Ascending aorta (tissue), 2 donors: ENCODE measurements around the gene SERPINE1. TPM values are rescaled to one million over a fixed set of nuclear protein-coding genes. Genes with fewer than 3 reads are reported as not detected.

Experiments
- DNase-seq, 2 donors: peaks; one replicate each; pipeline ENCODE4 v3.0.0-alpha.2; 2019; ENCODE audit warnings: low spot score in 2 of 2
- H3K27ac ChIP-seq, 2 donors: fragments of 200-600 bp; sonication (generic); one replicate each; pipeline ENCODE4 v1.5.1; 2016 to 2017; ENCODE audit warnings: mild to moderate bottlenecking in 1 of 2
- H3K27me3 ChIP-seq: fragments of 200-600 bp; sonication (generic); one replicate; pipeline ENCODE4 v1.5.1; 2017
- H3K36me3 ChIP-seq, 2 donors: fragments of 200-600 bp; sonication (generic); one replicate each; pipeline ENCODE4 v1.5.1; 2016
- H3K4me1 ChIP-seq, 2 donors: fragments of 200-600 bp; sonication (generic); one replicate each; pipeline ENCODE4 v1.5.1; 2016 to 2017; ENCODE audit warnings: mild to moderate bottlenecking in 1 of 2
- H3K4me3 ChIP-seq, 2 donors: fragments of 200-600 bp; sonication (generic); one replicate each; pipeline ENCODE4 v1.5.1; 2016 to 2017; ENCODE audit warnings: mild to moderate bottlenecking in 1 of 2
- H3K9me3 ChIP-seq, 2 donors: fragments of 200-600 bp; sonication (generic); one replicate each; pipeline ENCODE4 v1.5.1; 2016
- CTCF ChIP-seq, 3 experiments: fragments of 200-600 bp in 2 of 3; fragments of 450-650 bp in 1 of 3; sonication (generic) in 2 of 3; IDR thresholded peaks; one replicate each; pipeline ENCODE4 v1.5.1; 2016 to 2019; ENCODE audit warnings: antibody characterized with exemption in 3 of 3, mild to moderate bottlenecking in 1 of 3, moderate library complexity in 1 of 3
- intact Hi-C: fragments of 100-400 bp; cut with DNase I; formaldehyde crosslinking; loops from one replicate; pipeline ENCODE4 v1.15.1; 2023
- total RNA-seq: library from RNA; depleted of rRNA; stranded (reverse); fragments of >200 nt; gene quantifications from one replicate; pipeline ENCODE4 v1.1.0, GENCODE V29; 2016

SERPINE1 gene
- total RNA-seq, 1 donor from 2014 or later: 1,267 TPM

- no peaks in the 10 kb centered on the region for H3K36me3 ChIP-seq
- H3K9me3 ChIP-seq: no peaks in the 10 kb centered on the region
- H3K4me3 ChIP-seq: no peak overlapping the region
- no peak for DNase-seq
- H3K27me3 ChIP-seq: no peaks in the 10 kb centered on the region
- intact Hi-C loops: no loop called here
- no peak overlapping the region for H3K27ac ChIP-seq
- no peak for TF ChIP-seq CTCF (IDR thresholded peaks at IDR 0.05)
- no peaks in the 10 kb centered on the region for H3K4me1 ChIP-seq
Measured at GRCh38 chr7:101186194-101186593, 59.3 kb downstream of the SERPINE1 start.

- intact Hi-C loops: no loop called here
- no peaks in the 10 kb centered on the region for H3K9me3 ChIP-seq
- H3K27me3 ChIP-seq: no peaks in the 10 kb centered on the region
- no peak for TF ChIP-seq CTCF (IDR thresholded peaks at IDR 0.05)
- H3K4me1 ChIP-seq: no peaks in the 10 kb centered on the region
- no peak for DNase-seq
- H3K4me3 ChIP-seq: no peak overlapping the region
- H3K36me3 ChIP-seq: no peaks in the 10 kb centered on the region
- H3K27ac ChIP-seq: no peak overlapping the region
Measured at GRCh38 chr7:101186844-101187428, 60.0 kb downstream of the SERPINE1 start.

Other genes starting within 250 kb of the SERPINE1 start
- 0.53 TPM for gene UFSP1, start 237.4 kb upstream of the SERPINE1 start, total RNA-seq
- gene ACHE, start 231.2 kb upstream of the SERPINE1 start, total RNA-seq: 7.8 TPM
- not detected for gene MUC3A, start 177.6 kb upstream of the SERPINE1 start, total RNA-seq
- gene MUC12, start 157.5 kb upstream of the SERPINE1 start, total RNA-seq: 0.85 TPM
- not detected for gene MUC17, start 107.0 kb upstream of the SERPINE1 start, total RNA-seq
- gene TRIM56, start 41.6 kb upstream of the SERPINE1 start, total RNA-seq: 29.6 TPM
- 77.4 TPM for gene AP1S1, start 27.4 kb downstream of the SERPINE1 start, total RNA-seq
- gene VGF, start 38.5 kb downstream of the SERPINE1 start, total RNA-seq: not detected
- not detected for gene NAT16, start 53.2 kb downstream of the SERPINE1 start, total RNA-seq
- not detected for gene MOGAT3, start 73.9 kb downstream of the SERPINE1 start, total RNA-seq
- gene PLOD3, start 90.5 kb downstream of the SERPINE1 start, total RNA-seq: 165 TPM
- 87.9 TPM for gene ZNHIT1, start 91.1 kb downstream of the SERPINE1 start, total RNA-seq
- gene CLDN15, start 110.7 kb downstream of the SERPINE1 start, total RNA-seq: 27.7 TPM
- 266 TPM for gene FIS1, start 118.0 kb downstream of the SERPINE1 start, total RNA-seq
- gene IFT22, start 194.7 kb downstream of the SERPINE1 start, total RNA-seq: 19.8 TPM
- not detected for gene COL26A1, start 235.8 kb downstream of the SERPINE1 start, total RNA-seq